Chondrocyte (in vitro differentiated cells): ENCODE measurements around the gene BUB1B. TPM values are rescaled to one million over a fixed set of nuclear protein-coding genes. Genes with fewer than 3 reads are reported as not detected.

Experiments used
- DNase-seq: peaks from one replicate; pipeline ENCODE4 v3.0.0; 2021; ENCODE audit warnings: mixed read lengths, low spot score
- H3K27ac Mint-ChIP-seq: one replicate; pipeline ENCODE4 v1.8.0; 2021; ENCODE audit warnings: mild to moderate bottlenecking, moderate library complexity, mixed read lengths; ENCODE audit not compliant: unreplicated experiment
- H3K27me3 Mint-ChIP-seq: 2 replicates; pipeline ENCODE4 v1.8.0; 2021; ENCODE audit warnings: low read depth, mixed read lengths
- H3K36me3 Mint-ChIP-seq: 2 replicates; pipeline ENCODE4 v1.8.0; 2021; ENCODE audit warnings: low read depth, mixed read lengths
- H3K4me1 Mint-ChIP-seq: 2 replicates; pipeline ENCODE4 v1.8.0; 2021; ENCODE audit warnings: low read depth, mild to moderate bottlenecking, mixed read lengths
- H3K4me3 Mint-ChIP-seq: one replicate; pipeline ENCODE4 v1.8.0; 2021; ENCODE audit warnings: mild to moderate bottlenecking, moderate library complexity, mixed read lengths; ENCODE audit not compliant: unreplicated experiment
- H3K9me3 Mint-ChIP-seq: 2 replicates; pipeline ENCODE4 v1.8.0; 2021; ENCODE audit warnings: low read depth, mixed read lengths
- CTCF ChIP-seq: fragments of 200-600 bp; sonication (generic); IDR thresholded peaks from 2 replicates; pipeline ENCODE4 v1.5.0; 2021; ENCODE audit warnings: antibody characterized with exemption, mild to moderate bottlenecking, moderate library complexity
- total RNA-seq: library from RNA; stranded (reverse); gene quantifications from 3 replicates; pipeline ENCODE4 v1.2.1, GENCODE V29; 2021

Gene BUB1B
- total RNA-seq, 1 donor from 2014 or later = 6.7 TPM

- peaks cover 4% of the 10 kb centered on the region for H3K27me3 Mint-ChIP-seq
- peak; percentile 84 for DNase-seq
- H3K4me1 Mint-ChIP-seq = peaks cover 8% of the 10 kb centered on the region
Measured at GRCh38 chr15:40241269-40242212, 80.7 kb downstream of the BUB1B start.

GRCh38 chr15:40242213-40242599 is 81.3 kb downstream of the BUB1B start:
- no peak overlapping the region for H3K4me3 Mint-ChIP-seq
- peaks cover 4% of the 10 kb centered on the region for H3K27me3 Mint-ChIP-seq
- DNase-seq = peak; percentile 79
- no peak for TF ChIP-seq CTCF
- H3K36me3 Mint-ChIP-seq = no peaks in the 10 kb centered on the region
- H3K9me3 Mint-ChIP-seq = no peaks in the 10 kb centered on the region
- no peak overlapping the region for H3K27ac Mint-ChIP-seq
- peaks cover 8% of the 10 kb centered on the region for H3K4me1 Mint-ChIP-seq

More at GRCh38 chr15:40241269-40242212, 80.7 kb downstream of the BUB1B start:
- no peak for TF ChIP-seq CTCF
- no peaks in the 10 kb centered on the region for H3K9me3 Mint-ChIP-seq
- H3K27ac Mint-ChIP-seq = no peak overlapping the region
- H3K36me3 Mint-ChIP-seq = no peaks in the 10 kb centered on the region
- no peak overlapping the region for H3K4me3 Mint-ChIP-seq

GRCh38 chr15:40242601-40243000 is 81.7 kb downstream of the BUB1B start:
- no peak for TF ChIP-seq CTCF
- peak; percentile 63 for DNase-seq
- H3K36me3 Mint-ChIP-seq = no peaks in the 10 kb centered on the region
- H3K27me3 Mint-ChIP-seq = peaks cover 4% of the 10 kb centered on the region
- H3K27ac Mint-ChIP-seq = no peak overlapping the region
- H3K4me3 Mint-ChIP-seq = no peak overlapping the region
- peaks cover 8% of the 10 kb centered on the region for H3K4me1 Mint-ChIP-seq
- no peaks in the 10 kb centered on the region for H3K9me3 Mint-ChIP-seq

- H3K36me3 Mint-ChIP-seq = no peaks in the 10 kb centered on the region
- TF ChIP-seq CTCF = no peak
Measured at GRCh38 chr15:40243126-40243810, 82.4 kb downstream of the BUB1B start.

GRCh38 chr15:40244961-40245523 is 84.2 kb downstream of the BUB1B start:
- H3K4me1 Mint-ChIP-seq = no peaks in the 10 kb centered on the region
- TF ChIP-seq CTCF = no peak
- DNase-seq = peak; percentile 56
- H3K27ac Mint-ChIP-seq = no peak overlapping the region
- no peak overlapping the region for H3K4me3 Mint-ChIP-seq
- H3K36me3 Mint-ChIP-seq = no peaks in the 10 kb centered on the region
- no peaks in the 10 kb centered on the region for H3K9me3 Mint-ChIP-seq
- H3K27me3 Mint-ChIP-seq = no peaks in the 10 kb centered on the region

More at GRCh38 chr15:40243126-40243810, 82.4 kb downstream of the BUB1B start:
- H3K27me3 Mint-ChIP-seq = peaks cover under 1% of the 10 kb centered on the region
- H3K27ac Mint-ChIP-seq = no peak overlapping the region
- DNase-seq = no peak
- no peak overlapping the region for H3K4me3 Mint-ChIP-seq
- H3K4me1 Mint-ChIP-seq = peaks cover 6% of the 10 kb centered on the region
- no peaks in the 10 kb centered on the region for H3K9me3 Mint-ChIP-seq
